ENCODE results near the gene ASTN2.

ASTN2 gene

GRCh38 chr9:116409129-116409528 is 1005.7 kb downstream of the ASTN2 start:
- no peak for DNase-seq (ENCODE audit: low read depth)

DNA sequence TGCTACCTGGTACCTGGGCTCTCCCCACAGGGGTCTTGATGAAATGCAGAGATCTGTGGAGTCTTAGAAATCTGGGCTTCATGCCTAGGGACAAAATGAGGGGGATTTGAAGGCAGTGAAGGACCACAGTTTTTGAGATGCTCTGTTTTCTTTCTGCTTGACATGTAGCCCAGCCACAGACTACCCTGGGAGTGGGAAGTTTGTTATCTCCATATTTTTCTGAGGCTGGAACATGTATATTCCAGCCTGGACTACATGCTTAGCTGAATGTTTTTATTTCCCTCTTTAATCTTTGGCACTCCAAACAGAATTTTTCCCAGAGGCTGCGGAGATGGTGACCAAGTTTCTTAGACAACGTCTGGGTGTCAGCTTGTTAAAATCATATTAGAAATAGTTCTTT is 1008.4 kb downstream of the ASTN2 start:
- DNase-seq (ENCODE audit: low read depth): no peak

DNA sequence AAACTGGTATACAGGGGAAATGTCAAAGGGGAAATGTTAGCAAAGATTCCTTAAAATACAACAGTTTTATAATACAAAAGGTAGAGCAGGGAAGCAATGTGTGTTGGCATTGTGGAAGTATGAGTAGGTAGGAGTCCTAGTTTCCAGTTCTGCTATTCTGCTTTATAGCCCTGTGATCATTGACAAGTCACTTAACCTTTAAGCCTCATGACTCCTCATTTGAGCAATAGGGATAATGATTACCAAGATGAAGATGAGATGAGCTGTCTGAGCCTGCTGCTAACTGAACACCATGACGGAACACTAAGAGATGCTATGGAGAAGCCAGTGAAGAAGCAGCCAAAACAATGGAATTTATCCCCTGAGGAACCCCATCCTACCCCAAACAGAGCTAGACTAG is 1009.5 kb downstream of the ASTN2 start:
- DNase-seq (ENCODE audit: low read depth): no peak

DNA sequence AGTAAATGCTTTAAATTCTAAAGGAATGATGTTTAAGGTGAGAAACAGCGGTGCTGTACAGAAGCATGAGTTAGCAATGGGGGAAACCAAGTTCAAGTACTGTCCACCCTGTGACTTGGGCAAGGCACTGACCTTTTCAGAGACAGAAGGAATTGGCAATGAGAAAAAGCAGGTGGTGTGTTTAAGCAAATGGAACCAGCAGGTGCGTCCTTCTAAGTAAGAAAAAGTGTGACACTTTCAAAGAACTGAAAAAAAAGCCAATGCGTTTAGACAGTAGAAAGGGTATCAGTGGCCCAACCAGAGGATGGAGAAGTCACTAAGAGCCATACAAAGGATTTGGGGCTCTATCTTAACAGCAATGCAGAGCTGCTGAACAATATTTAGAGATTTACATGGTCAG is 1010.6 kb downstream of the ASTN2 start:
- no peak for DNase-seq (ENCODE audit: low read depth)

GRCh38 chr9:116403171-116403570 is 1011.7 kb downstream of the ASTN2 start:
- DNase-seq (ENCODE audit: low read depth): no peak

DNA sequence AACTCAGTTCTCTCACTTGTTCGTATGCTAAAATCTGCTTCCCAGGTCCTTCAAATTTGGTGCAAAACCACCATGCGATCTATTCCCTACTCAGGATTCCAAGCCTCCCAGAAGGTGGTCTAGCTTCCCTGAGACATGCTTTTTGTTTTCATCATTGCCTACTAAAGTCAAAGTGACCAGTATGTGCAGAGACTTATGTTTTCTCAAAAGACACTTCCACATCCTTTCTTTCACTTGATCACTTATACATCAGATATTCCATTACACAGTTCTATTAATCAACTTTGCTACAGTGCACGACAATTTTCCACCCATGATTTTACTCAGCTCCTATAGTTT is 1019.2 kb downstream of the ASTN2 start:
- DNase-seq (ENCODE audit: low read depth): no peak

- no peak for DNase-seq (ENCODE audit: low read depth)
Observed at GRCh38 chr9:116394894-116395698, 1019.8 kb downstream of the ASTN2 start.

GRCh38 chr9:116394070-116394469 is 1020.8 kb downstream of the ASTN2 start:
- DNase-seq (ENCODE audit: low read depth): no peak

DNA sequence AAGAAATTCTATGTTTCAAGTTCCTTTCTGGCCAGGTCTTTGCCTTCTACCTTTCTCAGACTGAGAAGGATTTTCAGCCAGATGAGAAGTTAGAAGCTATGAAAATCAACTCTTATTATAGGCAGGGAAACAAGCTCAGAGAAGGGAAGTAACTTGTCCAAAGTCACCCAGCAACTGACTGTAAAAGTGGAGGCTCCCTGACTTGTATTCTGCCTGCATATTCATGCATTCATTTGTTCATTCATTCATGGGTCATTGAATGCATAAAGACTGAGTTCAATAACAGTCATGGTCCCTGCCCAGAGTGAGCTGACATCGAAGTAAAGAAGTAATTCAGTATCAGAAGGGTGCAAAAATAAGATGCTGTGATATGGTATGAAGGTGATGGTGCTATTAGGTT is 1021.7 kb downstream of the ASTN2 start:
- DNase-seq (ENCODE audit: low read depth): no peak

- DNase-seq (ENCODE audit: low read depth): no peak
Observed at GRCh38 chr9:116391306-116391900, 1023.5 kb downstream of the ASTN2 start.

DNA sequence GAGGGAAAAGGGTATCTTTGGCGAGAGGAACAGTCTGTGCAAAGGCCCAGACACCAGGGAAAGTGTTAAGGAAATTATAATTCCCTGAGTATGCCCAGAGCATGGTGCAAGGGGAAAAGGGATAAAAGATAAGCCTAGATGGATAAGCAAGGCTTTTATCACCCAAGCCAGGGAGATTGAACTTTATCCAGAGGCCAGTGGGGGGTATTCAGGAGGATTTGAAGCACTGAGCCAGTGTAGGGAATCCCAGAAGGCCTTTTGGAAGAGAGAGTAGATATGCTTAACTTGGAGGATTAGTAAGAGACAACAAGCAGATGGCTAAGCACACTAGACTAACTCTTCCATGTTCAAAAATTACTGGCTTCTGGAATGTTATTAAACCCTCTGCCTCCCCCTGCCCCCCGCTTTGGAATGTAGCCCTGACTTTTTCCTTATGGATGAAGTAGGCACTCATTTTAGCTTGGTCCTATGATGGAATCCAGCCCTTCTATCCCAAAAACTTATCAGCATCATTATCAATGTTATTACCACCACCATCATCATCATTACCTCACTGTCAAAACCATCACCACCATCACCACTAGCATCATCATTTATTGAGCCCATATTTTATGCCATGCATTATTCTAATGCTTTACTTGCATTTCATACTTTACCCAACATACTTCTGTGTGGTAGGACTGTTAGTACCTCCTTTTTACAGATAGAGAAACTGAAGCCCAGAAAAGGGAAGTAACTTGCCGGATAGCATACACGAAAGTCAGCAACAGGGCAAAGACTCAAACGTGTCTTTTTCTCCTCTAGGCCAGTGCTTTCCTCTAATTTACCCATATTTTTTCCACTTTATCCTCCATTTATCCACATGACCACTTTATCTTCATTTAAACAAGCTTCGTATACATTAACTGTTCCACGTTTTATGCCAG is 1024.3 kb downstream of the ASTN2 start:
- no peak for DNase-seq (ENCODE audit: low read depth)

DNA sequence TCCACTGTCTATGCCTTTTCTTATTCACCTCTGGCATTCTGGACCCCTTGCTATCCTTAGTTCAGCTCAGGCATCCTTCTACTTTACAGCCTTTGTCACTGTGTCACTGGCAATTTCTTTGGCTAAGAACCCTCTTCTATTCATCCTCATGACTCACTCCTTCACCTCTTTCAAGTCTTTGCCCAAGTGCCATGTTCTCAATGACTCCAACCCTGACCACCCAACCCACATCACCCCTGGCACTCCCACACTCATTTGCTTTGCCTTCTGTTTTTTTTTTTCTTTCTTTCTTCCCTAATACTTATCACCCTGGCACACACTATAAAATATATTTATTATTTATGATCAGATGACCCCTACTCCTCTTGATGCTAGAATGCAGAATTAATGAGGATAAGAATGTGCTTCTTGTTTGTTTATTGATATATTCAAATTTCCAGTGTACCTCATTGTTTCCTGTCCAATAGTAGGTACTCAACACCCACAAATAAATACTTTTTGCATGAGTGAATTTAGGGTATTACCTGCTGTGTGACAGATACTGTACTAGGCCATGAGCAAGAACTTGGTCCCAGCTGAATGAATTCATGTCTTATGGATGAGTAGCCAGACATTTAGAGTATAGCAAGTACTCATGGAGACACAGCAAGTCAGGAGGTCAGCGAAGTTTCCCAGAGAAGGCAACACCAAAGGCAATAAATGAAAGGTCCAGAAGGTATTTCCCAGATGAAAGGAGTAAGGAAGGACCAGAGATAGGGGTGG is 1025.1 kb downstream of the ASTN2 start:
- no peak for DNase-seq (ENCODE audit: low read depth)

GRCh38 chr9:116387934-116388698 is 1026.7 kb downstream of the ASTN2 start:
- DNase-seq (ENCODE audit: low read depth): no peak

GRCh38 chr9:116383936-116384335 is 1030.9 kb downstream of the ASTN2 start:
- no peak for DNase-seq (ENCODE audit: low read depth)

- DNase-seq (ENCODE audit: low read depth): no peak
Observed at GRCh38 chr9:116383133-116383532, 1031.7 kb downstream of the ASTN2 start.

- DNase-seq (ENCODE audit: low read depth): no peak
Observed at GRCh38 chr9:116382053-116382452, 1032.8 kb downstream of the ASTN2 start.

DNA sequence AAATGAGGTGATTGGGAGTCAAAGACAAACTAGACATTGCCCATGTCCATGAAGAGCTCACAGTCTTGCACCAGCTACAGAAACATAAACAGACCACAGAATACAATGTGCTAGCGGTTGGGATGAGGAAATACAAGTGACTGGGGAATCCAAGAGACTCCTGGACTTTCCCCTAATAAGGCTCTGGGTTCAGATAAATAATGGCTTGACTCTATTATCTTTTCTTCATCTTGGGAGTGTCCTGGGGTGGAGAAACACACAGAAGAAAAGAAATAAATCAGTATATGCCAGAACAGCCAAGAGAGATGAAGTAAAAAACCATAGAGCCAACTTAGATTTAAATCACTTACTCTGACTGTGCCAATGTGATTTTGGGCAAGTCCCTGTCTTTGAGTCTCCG is 1033.5 kb downstream of the ASTN2 start:
- no peak for DNase-seq (ENCODE audit: low read depth)

DNA sequence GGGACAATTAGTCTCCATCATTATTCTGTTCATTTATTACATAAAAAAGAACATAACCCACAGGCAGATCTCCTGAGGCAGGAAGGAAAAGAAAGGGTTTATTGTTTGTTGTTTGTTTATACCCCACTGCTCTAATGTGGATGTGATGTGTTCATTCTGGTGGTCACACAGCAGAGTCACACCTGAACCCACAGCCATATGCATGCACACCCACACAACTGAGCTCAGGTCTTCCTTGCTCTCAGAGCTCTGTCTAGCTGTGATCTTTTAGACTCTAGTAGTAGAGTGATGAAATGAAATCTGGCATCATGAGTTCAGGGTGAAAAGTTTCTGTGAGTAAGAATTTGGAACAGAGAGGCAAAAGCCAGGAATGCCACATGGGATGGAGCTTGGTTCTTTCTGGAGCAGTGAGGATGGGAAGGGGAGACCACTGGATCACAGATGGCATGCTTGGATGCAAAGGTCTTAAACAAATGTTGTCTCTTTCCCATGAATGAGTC is 1034.3 kb downstream of the ASTN2 start:
- DNase-seq (ENCODE audit: low read depth): no peak

GRCh38 chr9:116379821-116380220 is 1035.0 kb downstream of the ASTN2 start:
- no peak for DNase-seq (ENCODE audit: low read depth)

DNA sequence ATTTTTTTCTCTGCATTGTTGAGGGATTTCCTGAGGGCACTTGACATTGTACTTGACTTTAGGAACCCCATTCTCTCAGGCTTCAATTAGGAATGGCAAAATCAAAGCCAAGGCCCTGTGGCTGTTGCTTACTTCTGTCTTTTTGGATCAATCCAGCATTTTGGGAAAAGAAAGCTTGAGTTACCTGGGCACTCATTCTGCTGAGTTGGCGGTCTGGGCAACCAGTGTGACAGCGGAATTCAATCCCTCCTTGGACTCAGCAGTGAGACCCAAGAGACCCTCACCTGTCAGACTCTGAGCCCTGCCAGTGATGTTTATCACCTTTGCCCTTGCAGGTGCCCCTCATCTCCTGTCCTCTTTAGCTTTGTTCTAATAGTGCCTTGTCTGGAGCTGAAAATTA is 1036.0 kb downstream of the ASTN2 start:
- DNase-seq (ENCODE audit: low read depth): no peak

GRCh38 chr9:116377179-116377798 is 1037.6 kb downstream of the ASTN2 start:
- no peak for DNase-seq (ENCODE audit: low read depth)
